Stimulated activated naive CD8-positive, alpha-beta T cell treated with anti-CD3 and anti-CD28 coated beads, Interleukin-15, Interleukin-2, amounts not matched to agents 100 U/mL and 50 U/mL, for 24 hours (primary cell): Measurements from ENCODE around the gene TULP4.
"Not testable (repeated sequence)": the region's sequence is repeated elsewhere in the genome, so short reads cannot be mapped to it uniquely, and the experiment has no call there.

Experiments
- ATAC-seq: fragments of 150-1000 bp; cut with Tn5 transposase; one replicate; pipeline ENCODE4 v1.10.0; 2021
- DNase-seq: peaks from one replicate; pipeline ENCODE4 v3.0.0; 2021

The TULP4 gene

DNA sequence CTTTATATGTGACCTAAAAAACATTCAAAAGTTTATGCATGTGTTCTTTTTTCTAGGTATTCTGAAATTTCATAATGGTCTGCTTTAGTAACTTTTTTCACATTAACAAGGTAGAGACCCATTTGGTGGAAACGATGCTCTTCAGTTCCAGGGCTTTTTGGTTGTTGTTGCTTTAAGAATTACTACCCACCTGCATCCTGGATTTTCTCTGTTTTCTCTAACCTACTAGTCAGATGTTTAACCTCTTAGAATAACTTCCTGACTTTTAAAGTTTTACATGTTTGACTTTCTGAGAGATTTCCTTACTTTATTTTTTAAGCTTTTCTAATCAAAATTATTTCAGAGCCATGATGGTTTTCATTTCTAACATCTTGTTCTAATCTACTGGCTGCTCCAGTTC is 14.9 kb downstream of the TULP4 start:
- ATAC-seq: no peak
- DNase-seq: no peak

DNA sequence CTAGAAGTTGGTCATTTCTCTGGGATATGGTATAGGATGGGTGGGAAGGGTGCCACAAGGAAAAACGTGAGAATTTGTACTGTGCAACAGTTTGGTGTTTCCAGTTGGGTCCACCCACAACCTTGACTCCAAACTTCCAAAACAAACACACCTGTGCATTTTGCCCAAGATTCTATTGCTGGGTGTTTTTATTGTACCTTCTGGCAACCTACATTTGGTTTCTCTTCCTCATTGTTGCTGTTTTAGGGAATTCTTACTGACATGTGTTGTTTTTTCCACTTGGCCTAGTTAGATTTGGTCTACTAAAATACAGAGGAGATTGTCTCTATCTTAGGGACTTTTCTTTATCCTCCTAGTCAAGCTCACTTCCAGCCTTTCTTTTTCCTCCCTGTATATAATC is 16.7 kb downstream of the TULP4 start:
- DNase-seq: no peak
- ATAC-seq: no peak

- DNase-seq (no peak), ATAC-seq (no peak)
Measured at GRCh38 chr6:158329531-158329930, 17.3 kb downstream of the TULP4 start.

- DNase-seq (no peak), ATAC-seq (no peak)
Measured at GRCh38 chr6:158330016-158330415, 17.8 kb downstream of the TULP4 start.

- ATAC-seq (no peak), DNase-seq (no peak)
Measured at GRCh38 chr6:158332237-158332636, 20.0 kb downstream of the TULP4 start.

DNA sequence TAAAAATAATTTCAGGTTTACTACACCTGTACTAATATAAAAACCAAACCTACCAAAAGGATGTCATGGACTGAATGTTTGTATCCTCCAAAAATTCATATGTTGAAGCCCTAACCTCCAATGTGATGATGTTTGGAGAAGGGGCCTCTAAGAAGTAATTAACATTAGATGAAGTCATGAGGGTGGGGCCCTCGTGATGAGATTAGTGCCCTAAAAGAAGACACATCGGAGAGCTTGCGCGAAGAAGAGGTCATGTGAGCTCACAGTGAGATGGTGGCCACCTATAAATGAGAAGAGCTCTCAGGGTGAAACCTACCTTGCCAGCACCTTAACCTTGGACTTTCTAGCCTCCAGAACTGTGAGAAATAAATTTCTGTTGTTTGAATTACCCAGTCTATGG is 20.8 kb downstream of the TULP4 start:
- no peak for ATAC-seq

DNA sequence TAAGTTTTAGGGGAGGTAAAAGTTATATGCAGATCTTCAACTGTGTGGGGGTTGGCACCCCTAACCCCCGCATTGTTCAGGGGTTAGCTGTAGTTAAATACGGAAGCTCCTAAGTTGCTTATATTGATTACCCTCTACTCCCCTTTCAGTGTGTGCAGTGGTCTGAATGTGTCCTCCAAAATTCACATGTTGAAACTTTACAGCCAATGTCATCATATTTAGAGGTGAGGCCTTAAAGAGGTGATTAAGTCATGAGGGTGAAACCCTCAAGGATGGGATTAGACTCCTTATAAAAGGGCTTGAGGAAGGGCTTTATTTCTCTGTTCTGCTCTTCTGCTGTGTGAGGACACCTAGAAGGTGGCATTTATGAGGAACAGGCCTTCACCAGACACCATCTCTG is 22.3 kb downstream of the TULP4 start:
- ATAC-seq: no peak
- DNase-seq: no peak

More for the DNA sequence above, 20.8 kb downstream of the TULP4 start:
- no peak for DNase-seq

DNA sequence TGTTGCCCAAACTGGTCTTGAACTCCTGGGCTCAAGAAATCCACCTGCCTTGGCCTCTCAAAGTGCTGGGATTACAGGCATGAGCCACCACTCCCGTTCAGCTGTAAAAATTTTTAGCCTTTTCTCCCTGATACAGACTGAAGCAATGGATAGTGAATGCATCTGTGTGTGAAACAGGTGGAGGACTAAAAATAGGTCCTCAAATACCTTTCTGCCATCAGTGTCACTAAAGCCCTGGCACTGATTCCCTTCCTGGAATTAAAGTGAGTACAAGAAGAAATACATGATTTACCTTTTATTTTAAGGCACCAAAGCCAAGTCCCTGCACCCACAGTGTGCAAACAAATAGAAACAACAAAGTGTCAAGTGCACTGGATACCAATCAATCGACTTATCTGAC is 25.1 kb downstream of the TULP4 start:
- DNase-seq (no peak), ATAC-seq (no peak)

DNA sequence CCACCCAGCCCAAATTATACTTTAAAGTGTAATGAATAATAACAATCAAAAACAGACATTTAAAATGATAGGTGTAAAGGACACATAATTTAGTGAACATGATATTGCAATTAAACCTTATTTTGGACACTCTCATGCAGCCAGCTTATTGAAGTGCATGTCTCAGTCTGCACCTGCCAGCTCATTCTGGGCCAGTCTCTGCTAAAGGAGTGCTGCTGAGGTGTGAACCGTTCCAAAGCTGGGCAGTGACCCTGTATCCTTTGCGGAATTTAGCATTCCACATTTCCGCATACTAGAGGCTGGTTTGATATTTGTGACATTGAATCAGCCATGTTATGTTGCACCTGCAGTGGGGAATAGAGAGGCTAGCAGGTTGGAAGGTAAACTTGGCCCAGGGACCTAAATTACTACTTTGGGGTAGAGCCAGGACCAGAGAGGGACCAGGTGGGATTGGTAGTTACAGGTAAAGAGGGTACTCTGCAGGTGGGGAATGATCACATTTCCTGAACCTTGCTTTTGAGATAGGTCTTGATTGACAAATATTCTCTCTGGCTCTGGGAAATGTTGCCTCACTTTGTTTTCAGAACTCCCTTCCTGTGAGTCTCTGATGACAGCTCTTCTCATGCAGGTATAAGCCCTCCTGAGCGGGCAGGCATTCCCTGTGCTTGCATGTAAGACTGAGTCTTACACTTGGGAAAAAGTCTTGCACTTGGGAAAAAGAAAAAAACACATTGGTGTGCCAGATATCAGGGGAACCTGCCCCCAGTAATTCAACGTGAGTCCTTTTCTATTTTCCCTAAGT is 26.2 kb downstream of the TULP4 start:
- no peak for DNase-seq
- ATAC-seq: no peak

DNA sequence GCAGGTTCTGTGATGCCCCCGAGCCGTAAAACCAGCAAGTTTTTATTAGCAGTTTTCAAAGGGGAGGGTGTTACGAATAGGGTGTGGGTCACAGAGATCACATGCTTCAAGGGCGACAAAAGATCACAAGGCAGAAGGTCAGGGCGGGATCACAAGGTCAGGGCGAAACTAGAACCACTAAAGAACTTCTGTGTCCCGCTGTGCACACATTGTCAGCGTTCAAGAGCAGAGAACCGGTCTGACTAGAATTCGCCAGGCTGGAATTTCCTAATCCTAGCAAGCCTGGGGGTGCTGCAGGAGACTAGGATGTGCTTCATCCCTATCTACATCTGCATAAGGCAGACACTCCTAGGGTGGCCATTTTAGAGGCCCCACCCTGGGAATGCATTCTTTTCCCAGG is 26.9 kb downstream of the TULP4 start:
- not testable (repeated sequence) for ATAC-seq, DNase-seq

DNA sequence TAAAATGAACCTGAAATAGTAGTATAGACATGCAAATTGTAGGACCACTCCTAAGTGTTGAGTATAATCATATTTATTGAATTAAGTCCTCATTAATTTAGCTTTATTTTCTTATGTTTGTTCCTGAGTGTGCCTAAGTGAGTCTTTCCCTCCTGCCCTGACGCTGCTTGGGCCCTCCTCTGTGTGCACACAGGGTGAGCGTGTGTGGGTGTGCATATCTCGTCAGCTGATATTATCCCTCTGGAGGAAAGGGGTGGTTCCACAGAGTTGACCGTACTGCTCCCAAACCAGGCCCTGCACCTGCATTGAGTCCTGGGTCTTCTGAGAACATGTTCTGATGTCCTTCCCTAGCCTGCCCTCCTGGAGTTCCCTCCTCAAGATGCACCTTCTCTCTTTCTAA is 28.0 kb downstream of the TULP4 start:
- no peak for DNase-seq
- ATAC-seq: no peak

DNA sequence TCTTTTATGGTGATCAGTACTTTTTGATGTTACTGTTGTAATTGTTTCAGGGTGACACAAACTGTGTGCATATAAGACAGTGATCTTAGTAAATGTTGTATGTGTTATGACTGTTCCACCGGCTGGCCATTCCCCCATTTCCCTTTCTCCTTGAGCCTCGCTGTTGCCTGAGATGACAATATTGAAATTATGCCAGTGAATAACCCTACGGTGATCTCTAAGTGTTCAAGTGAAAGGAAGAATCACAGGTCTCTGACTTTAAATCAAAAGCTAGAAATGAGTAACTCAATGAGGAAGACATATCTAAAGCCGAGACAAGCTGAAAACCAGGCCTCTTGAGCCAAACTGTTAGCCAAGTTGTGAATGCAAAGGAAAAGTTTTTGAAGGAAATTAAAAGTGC is 32.3 kb downstream of the TULP4 start:
- no peak for ATAC-seq

DNA sequence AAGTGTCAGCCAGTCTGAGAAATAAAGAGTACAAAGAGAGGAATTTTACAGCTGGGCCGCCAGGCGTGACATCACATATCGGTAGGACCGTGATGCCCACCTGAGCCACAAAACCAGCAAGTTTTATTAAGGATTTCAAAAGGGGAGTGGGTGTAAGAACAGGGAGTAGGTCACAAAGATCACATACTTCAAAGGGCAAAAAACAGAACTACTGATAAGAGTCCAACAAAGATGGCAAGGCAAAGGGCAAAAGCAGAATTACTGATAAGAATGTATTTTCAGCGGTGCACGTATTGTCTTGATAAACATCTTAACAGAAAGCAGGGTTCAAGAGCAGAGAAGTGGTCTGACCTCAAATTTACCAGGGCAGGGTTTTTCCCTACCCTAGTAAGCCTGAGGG is 33.2 kb downstream of the TULP4 start:
- DNase-seq, ATAC-seq: not testable (repeated sequence)

More for the DNA sequence above, 32.3 kb downstream of the TULP4 start:
- DNase-seq: no peak

DNA sequence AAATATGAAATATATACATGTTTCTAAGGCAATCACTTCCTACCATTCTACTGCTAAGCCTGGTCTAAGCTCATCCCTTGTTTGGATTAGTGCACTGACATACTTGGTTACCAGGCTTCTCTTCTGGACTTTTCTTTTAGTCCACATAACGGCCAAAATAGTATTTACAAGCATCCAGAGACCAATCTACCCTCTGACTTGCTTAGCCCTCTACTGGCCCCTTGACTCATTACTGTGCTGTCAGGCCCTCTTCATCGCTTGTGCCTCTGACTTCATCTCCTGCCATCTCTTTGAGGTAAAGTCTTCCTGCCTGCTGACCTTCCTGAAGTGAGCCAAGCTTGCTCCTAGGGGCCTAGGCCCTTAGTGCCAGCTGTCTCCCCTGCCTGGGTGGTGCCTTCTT is 35.1 kb downstream of the TULP4 start:
- no peak for ATAC-seq
- no peak for DNase-seq

- DNase-seq, ATAC-seq: not testable (repeated sequence)
Measured at GRCh38 chr6:158348737-158349504, 36.7 kb downstream of the TULP4 start.

DNA sequence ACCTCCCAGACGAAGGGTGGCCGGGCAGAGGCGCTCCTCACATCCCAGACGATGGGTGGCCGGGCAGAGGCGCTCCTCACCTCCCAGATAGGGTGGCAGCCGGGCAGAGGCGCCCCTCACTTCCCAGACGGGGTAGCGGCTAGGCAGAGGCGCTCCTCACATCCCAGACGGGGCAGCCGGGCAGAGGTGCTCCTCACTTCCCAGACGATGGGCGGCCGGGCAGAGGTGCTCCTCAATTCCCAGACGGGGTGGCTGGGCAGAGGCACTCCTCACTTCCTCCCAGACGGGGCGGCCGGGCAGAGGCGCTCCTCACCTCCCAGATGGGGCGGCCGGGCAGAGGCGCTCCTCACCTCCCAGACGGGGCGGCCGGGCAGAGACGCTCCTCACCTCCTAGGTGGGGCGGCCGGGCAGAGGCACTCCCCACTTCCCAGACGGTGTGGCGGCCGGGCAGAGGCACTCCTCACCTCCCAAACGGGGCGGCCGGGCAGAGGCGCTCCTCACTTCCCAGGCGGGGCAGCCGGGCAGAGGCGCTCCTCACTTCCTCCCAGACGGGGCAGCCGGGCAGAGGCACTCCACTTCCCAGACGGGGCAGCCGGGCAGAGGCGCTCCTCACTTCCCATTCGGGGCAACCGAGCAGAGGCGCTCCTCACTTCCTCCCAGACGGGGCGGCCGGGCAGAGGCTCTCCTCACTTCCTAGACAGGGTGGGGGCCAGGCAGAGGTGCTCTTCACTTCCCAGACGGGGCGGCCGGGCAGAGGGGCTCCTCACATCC is 37.4 kb downstream of the TULP4 start:
- DNase-seq: not testable (repeated sequence)

DNA sequence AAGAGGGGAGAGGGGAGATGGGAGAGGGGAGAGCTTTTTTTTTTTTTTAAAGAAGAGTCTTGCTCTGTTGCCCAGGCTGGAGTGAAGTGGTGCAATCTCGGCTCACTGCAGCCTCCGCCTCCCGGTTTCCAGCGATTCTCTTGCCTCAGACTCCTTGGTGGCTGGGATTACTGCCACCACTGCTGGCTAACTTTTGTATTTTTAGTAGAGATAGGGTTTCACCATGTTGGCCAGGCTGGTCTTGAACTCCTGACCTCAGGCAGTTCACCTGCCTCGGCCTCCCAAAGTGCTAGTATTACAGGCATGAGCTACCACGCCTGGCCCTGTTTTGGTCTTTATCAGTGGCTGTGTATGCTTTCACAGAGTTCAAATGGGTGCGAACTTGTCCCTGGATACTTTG is 38.5 kb downstream of the TULP4 start:
- not testable (repeated sequence) for DNase-seq, ATAC-seq

More for the DNA sequence above, 37.4 kb downstream of the TULP4 start:
- ATAC-seq: not testable (repeated sequence)

DNA sequence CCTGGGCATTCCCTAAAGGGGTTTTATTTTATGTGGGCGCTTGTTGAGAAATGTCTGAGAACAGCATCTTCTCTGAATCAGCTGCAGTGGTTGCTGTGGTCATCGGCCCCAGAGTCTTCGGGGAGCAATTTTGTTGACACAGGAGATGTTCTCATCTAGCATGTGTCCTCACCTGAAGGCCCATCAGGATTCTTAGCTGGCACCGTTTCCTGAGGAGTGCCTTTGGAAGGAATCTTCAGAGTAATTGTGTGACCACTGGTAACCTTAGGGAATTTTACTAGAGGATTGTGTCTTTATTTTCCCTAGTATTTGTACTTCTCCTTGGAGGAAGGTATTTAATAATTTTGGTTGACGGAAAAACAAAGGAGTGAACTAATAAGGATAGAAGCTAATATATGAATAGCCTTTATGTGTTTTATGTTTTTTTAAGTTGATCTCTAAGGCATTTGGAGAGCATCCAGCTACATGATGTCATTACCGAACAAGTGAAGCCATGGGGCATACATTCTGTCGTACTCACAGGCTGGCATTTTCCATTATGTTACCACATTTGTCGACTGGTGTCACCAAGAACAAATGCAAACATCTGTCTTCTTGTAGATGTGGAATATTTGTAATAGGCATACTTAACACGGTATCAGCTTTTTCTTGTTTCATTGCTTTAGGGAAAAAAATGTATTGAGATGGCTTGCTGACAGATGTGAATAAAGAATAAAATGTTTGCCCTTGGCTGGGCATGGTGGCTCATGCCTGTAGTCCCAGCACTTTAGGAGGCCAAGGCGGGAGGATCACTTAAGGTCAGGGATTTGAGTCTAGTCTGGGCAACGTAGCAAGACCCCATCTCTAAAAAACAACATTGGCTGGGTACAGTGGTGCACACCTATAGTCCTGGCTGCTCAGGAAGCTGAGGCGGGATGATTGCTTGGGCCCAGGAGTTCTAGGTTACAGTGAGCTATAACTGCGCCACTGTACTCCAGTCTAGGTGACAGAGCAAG is 41.9 kb downstream of the TULP4 start:
- DNase-seq: no peak
- ATAC-seq: no peak

DNA sequence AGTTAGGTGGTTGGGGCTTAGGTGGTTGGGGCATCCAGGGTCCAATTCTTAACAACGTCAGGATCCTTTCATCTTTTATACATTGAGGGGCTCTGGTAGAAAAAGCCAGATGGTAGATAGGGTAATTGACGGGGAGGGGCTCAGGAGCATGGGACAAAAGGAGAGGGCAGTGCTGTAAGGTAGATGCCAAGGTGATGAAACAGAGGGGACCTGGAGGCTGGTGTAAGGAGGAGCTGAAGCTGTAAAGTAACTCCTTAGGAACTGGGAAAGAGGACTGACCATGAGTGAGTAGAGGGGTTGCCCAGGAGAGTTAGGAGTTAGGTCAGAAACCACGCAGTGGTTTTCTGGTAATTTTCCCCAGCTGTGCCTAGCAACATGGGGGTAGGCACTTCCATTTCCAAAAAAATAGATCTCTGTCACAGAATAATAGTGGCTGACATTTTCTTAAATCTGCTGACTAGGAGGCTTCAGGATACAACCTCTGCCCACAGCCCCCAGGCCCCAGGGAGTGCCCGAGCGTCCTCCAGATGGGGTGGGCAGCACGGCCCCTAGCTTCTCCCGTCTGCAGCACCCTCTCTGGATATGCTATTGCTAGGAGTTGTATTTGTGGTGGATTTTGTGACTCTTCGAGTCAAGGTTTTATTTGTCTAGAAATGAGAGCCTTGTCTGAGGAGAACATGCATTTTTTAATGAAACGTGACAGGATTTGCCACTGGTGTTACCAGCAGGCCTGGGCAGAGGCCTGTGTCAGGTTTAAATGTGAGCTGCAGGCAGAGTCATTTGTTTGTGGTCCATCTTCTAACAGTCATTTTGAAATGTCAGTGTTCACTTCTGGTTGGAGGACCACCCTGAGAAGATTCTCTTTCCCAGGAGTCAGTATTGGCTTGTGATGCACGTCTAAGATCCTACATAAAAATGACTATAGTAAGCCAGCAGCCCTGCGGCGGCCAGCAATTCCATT is 44.6 kb downstream of the TULP4 start:
- no peak for ATAC-seq

GRCh38 chr6:158357570-158358216 is 45.4 kb downstream of the TULP4 start:
- DNase-seq (no peak), ATAC-seq (peak; percentile 74)

More for the DNA sequence above, 44.6 kb downstream of the TULP4 start:
- DNase-seq: no peak
